HTR-8/SVneo (cell line): Measurements from ENCODE around the gene KLHL29.

ENCODE experiments used
- DNase-seq: peaks from one replicate; pipeline ENCODE4 v3.0.0; 2011; ENCODE audit warnings: low spot score, mixed read lengths; ENCODE audit not compliant: insufficient read length
- FAIRE-seq: peaks from 2 replicates; lab custom pipeline; 2011; peaks lifted over from hg19 to GRCh38; lab: Jason Lieb, UNC

The KLHL29 gene

GRCh38 chr2:23578964-23579671, 194.1 kb downstream of the KLHL29 start:
- DNase-seq = no peak
- FAIRE-seq = no peak

- FAIRE-seq (no peak), DNase-seq (no peak)
Observed at GRCh38 chr2:23579674-23580073, 194.7 kb downstream of the KLHL29 start.

- DNase-seq = no peak
Observed at GRCh38 chr2:23583467-23583866, 198.5 kb downstream of the KLHL29 start.

DNA sequence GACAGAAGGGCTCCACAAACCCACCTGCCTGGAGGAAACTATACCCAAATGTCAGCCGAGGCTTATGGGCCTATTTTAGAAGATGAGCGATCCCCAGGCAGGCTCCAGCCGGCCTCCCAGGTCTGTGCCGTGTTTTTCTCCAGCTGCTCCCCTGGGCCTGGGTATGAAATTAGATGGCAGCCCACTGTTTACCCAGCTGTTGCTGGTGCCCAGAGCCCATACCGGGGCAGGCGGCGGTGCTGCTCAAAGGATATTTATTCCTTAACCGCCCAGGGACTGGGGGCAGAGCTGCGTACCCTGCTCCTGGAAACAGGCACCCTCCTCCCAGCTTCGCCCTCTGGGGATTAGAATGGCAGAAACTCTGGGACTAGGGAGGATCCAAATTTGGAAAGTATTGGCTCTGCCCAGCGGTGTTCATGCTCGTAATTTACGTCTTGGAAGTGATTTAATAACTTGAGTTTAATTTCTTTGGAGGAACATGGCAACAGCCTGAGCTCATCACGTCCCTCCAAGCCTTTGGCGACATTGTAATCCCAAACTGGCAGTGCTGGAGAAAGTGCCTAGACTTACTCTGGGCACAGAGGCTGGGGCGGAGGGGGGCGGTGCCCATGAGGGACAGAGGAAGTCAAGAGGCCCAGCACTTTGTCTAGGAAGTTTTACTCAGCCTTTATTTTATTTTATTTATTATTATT, 199.2 kb downstream of the KLHL29 start:
- no peak for FAIRE-seq
- DNase-seq = no peak

More at GRCh38 chr2:23583467-23583866, 198.5 kb downstream of the KLHL29 start:
- FAIRE-seq = no peak

- FAIRE-seq = no peak
Observed at GRCh38 chr2:23585273-23586170, 200.5 kb downstream of the KLHL29 start.

DNA sequence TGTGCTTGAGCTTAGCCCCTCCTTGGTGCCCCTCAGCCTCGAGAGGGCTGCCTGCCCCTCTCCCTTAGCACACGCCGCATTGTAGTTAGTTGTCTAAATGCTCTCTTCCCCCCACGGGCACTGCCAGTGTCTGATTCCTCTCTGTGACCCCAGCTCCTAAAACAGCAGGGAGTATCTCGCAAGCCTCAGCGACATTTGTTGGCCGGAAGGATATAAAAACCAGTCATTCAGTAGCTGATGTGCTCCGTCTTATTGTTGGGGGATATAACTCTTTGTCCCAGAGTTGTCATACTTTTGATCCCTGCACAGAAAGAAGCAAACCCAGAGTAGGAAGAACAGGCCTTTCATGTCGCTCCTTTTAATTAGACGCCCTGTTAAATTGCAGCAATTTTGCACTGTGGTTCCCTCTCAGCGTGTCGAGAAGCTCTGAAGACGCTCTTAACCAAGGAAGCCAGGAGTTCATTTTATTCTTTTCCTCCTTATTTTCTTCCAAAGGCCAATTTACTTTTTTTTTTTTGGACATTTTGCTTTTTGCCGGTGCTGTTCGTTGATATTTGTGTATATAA, 201.8 kb downstream of the KLHL29 start:
- DNase-seq (no peak), FAIRE-seq (no peak)

More at GRCh38 chr2:23585273-23586170, 200.5 kb downstream of the KLHL29 start:
- no peak for DNase-seq

DNA sequence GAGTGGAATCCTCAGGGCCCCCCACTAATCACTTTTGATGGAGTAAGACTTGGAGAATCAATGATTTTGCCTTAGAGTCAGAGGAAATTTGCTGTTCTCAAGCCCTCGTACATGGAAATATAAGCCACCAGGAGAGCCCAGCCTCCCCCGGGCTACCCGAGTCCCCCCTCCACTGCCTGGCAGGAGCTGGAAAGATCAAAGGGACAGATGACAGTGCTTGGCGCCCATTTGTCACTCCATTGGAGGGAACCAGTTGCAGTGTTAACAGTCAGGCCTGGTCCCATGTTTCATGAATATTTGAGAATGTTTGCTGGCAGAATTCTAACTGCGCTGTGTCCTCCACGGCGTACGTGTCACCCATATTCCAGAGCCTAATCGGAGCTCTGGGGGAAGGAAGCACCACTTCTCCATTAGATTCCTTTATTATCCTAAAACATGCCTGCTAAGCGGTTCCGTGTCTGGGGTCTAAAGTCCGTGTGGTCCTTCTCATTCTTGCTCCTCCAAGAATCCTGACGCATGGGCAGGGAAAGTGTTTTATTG, 202.4 kb downstream of the KLHL29 start:
- no peak for FAIRE-seq
- no peak for DNase-seq

DNA sequence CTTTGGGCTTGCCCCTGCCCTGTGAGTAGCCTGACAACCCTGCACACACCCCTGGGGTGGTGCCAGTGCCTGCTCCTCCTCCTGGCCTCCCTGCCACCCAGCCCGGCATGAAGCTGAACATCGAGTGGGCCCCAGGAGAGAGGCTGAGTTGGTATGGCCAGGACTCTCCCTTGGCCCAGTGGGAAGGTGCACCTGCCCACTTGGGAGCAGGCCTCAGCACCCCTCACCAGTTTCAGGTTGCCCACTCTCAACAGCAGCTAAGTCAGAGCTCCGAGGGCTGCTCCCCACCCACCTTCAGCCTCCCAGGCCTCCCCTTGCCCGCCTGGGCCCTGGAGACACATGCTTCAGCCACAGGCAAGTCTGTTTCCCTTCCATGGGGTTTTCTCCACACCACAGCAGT, 203.1 kb downstream of the KLHL29 start:
- DNase-seq (no peak), FAIRE-seq (no peak)

DNA sequence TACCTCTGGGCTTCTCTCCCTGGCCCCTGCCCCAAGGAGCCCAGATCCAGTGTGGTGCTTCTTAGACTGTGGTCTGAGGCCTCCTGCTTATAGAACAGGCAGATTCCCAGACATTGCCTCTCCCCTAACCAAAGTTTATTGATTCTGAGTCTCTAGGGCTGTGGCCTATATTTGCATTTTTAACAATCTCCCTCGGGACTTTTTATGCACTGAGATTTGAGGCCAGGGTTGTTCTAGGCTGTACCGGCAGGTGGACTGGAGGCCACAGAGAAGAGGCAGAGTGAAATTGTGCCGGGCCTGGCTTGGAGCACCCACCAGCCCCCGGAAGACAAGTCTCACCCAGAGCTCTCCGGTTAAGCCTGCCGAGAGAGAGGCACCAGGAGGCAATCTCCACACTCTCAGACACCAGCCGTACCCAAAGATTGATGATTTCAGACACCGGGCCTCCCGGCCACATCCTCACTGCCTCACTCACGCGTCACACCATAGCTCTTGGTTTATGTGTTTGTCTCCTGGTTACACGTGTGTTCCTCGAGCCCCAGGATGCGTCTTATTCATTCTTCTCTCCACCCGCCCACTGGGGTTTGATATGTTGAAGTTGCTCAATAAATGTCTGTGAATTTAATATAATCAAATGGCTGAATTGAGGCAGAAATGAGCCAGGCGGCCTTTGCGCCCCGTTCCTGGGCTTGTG, 203.7 kb downstream of the KLHL29 start:
- DNase-seq (no peak), FAIRE-seq (no peak)

GRCh38 chr2:23589220-23589647, 204.3 kb downstream of the KLHL29 start:
- FAIRE-seq (no peak), DNase-seq (no peak)

- FAIRE-seq (no peak), DNase-seq (no peak)
Observed at GRCh38 chr2:23589739-23590138, 204.8 kb downstream of the KLHL29 start.

- no peak for DNase-seq
- FAIRE-seq = no peak
Observed at GRCh38 chr2:23590241-23590869, 205.4 kb downstream of the KLHL29 start.

DNA sequence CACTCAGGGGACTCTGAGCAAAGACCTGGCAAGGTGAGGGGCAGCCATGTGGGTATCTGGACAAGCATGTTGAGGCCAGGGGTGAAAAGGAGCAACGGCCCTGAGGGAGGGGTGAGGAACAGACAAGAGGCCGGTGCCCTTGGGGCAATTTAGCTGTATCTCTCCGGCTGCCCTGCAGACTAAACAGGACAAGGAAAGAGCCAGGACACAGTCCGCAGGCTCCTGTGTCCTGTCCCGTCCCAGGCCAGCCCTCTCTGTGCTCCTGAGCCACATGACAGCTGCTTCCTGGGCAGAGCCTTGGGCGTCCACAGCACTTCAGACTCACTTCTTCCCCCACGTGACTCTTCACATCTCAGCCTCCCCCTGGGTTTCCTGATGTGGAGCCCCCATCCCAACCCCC, 206.1 kb downstream of the KLHL29 start:
- no peak for FAIRE-seq
- no peak for DNase-seq

GRCh38 chr2:23592061-23592685, 207.2 kb downstream of the KLHL29 start:
- DNase-seq (no peak), FAIRE-seq (no peak)

GRCh38 chr2:23592898-23593751, 208.1 kb downstream of the KLHL29 start:
- FAIRE-seq = no peak

GRCh38 chr2:23593752-23594459, 208.9 kb downstream of the KLHL29 start:
- DNase-seq (no peak), FAIRE-seq (no peak)

More at GRCh38 chr2:23592898-23593751, 208.1 kb downstream of the KLHL29 start:
- no peak for DNase-seq

DNA sequence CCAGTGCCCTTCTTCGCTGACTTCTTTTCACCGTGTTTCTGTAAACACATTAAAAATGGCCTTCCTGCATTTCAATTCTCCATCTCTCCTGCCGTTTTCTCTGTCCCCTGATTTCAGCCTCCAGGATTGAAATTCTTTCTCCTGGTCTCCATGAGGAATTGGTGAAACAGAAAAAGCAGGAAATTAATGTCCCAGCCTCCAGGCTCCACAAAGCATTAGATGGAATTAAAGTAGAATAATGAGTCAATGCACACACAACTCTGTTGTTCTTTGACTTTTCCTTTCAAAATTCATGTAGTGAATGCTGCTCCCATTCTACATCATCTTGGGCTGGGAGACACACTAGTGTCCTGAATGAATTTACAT, 209.5 kb downstream of the KLHL29 start:
- FAIRE-seq (no peak), DNase-seq (no peak)
